ENCODE data around the gene FAM149A.

The FAM149A gene

DNA sequence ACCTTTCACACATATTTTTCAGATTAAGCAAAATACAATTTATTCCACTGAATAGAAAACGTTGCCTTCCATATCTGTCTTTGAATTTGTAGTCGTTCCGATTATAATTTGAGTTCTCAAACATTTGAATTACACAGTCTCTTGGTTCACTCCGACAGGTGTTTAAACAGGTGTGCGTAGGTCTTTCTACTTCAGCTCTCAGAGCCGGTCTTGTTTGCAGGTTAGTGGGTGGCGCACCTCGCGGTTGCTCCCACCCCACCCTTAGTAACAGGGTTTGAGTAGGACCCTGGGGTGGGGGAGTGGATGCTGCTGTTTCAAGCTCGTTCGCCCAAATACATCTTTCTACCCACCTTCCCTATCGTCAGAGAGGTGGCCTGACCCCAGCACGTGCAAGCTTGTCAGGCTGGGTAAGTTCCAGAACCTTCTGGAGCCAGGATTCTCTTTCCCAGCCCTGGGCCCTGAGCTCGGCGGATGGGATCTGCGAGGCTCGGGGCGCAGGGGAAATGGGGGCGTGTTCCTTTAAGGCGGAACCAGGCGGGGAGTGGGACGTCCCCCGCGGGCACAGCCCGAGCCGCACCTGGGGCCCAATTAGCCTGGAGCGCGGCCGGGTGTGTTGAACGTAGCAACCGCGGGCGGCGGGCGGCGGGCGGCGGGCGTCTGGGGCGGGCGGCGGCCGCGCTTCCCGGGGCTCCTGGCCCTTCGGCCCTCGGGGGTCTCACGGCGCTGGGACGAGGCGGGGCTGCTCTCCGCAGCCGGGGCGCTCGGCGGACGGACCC, at the start of gene FAM149A:
Gene FAM149A (plus strand): TSS at position 591 of the 776 bp plus-strand sequence.
- DNase-seq = peak; percentile 31

DNA sequence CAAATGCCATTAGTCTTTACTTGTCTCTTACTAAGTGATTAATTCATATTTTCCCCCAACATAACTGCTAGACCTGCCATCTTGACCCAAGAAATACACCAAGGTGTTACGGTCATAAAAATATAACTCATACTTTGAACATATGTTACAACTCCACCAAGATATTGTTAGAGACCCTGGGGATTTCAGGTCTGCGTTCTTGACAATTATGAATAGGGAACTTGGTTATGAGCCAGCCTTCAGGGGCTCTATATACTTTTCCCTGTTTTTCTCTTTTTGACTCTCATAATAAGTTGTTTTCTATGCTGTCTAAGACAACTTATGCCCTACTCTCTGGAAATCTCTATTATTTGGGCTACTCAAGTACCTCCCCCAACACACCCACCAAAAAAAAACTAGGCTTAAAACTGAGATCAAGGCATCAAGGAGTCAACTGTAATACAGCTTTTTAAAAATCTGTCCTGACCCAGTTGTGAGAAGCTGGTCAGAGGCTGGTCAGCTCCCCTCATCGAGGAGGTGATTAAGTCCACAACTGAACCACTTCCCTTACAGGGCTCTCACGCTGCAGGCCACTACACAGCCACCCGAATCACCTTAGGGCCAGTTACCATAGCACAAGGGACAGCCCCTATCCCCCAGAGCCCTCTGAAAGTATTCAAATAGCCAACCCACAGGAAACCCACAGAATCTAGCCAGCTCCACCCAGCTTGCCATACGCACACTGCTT, 46.1 kb upstream of the FAM149A start:
- DNase-seq = peak; percentile 8

DNA sequence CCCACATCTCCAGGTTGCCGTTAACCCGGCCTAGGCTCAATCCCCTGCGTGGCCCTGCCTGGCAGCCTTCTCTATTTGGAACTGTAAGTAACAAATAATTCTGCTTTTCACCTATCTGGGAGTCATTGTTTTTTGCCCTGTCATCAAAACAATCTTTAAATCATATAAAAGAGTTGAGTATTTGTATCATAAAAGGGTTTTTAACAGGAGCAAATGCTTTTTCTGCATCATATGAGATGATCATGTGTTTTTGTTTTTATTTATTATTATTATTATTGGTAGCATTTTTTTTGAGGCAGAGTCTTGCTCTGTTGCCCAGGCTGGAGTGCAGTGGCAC, 45.6 kb upstream of the FAM149A start:
- no peak for DNase-seq

DNA sequence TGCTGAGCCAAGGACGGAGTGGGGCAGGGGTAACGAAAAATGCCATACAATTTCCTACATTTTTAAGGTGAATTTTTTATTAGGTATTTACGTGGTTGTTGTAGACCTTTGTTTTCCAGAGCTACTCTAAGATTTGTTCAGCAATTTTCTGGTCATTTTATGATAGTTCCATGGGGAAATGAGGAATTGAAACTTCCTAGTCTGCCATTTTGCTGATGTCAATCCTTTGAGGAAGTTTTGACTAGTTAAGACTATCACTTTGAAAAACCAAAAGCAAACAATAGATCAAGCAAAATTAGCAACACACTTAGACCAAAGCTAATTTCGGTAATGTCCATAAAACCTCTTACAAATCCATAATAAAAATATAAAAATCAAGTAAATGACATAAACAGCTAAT, 42.6 kb upstream of the FAM149A start:
- no peak for DNase-seq

DNA sequence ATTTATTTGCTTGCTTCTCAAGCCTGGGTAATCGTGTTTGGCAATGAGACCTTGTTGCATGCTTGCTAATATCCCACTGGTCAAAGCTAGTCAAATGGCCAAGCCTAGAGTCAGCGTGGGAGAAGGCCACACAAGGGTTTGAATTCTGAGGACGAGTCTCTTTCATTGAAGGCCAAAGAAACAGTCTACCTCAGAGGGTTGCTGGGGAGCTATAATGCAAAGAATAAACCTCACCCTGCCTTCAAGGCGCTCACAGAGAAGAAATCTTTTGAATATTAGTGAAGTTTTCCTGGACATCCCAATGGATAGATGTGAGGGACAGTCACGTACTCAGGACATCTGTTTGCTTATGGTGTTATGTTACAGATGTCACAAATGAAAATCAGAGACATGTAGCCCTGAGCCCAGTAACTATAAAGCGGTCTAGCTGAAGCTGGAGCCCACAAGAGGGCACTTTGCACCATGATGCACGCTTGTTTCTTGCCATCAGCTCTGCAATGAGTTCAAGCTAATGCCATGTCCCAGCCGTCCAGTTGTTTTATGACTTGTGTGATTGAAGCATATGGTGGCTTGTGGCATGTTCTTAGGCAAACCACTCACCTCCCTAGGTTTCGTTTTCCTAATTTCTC, 36.6 kb upstream of the FAM149A start:
- peak; percentile 40 for DNase-seq

DNA sequence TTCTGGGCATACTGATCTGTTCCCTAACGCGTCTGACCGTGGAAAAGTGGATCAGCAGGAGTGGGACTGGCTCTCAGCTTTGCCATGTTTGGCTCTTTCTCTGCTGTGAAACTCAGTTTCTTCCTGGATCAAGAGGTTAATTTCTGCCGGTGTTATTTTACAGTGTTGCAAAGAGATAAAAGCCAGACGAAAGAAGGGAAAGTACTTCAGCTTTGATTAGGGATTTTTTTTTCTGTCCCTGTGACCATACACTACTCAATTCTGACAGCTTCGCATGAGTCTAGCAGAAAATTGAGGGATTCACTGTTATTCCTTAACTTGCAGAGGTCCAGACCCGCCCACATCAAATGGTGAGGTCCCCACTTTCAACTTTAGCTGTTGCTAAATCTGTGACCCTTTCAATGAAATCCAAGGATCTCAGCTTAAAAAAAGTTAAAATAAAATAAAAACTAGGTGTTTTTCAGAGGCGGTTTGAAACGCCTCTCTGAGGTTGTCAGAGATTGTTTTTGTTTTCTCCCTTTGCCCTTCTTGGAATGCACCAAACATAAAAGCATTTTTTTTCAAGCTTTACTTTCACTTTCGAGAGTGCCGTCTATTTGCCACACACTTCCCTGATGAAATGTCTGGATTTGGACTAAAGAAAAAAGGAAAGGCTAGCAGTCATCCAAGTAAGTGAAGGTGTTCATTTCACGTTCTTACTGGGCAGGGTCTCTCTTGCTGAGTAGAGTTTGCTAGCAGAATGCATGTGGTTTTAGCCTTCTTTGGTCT, 35.7 kb upstream of the FAM149A start, which contains the start of gene TLR3:
Gene TLR3 (plus strand): TSS at position 576 of the 768 bp plus-strand sequence. CDS start 7,464 bp downstream, outside the sequence.
- DNase-seq = no peak

DNA sequence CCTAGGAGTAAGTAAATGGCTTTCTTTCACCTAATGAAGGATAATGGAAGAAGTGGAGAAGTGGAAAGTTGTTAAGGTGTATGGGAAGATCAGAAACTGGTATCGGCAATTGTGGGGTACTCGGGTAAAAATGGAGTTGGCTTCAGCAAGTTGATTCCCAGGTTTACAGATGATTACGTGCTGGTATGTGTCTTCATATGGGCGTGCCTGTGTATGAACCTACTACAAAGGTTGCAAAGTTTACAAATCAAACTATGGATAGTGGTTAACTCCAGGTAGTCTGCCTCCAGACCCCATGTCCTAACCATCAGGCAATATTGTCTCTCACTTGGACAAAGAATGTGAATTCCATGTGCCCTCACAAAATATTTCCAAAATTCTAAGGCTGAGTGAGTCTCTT, 34.8 kb upstream of the FAM149A start:
- no peak for DNase-seq

DNA sequence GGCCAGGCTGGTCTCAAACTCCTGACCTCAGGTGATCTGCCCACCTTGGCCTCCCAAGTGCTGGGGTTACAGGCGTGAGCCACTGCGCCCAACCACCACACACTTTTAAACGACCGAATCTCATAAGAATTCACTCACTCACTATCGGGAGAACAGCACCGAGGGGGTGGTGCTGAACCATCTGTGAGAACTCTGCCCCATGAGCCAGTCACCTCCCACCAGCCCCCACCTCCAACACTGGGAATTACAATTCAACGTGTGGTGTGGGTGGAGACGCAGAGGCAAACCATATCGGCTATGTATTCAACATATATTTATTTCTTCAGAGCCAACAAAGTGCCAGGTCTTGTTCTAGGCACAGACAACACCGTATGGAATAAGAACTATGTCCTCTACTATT, 32.0 kb upstream of the FAM149A start:
- DNase-seq = no peak

DNA sequence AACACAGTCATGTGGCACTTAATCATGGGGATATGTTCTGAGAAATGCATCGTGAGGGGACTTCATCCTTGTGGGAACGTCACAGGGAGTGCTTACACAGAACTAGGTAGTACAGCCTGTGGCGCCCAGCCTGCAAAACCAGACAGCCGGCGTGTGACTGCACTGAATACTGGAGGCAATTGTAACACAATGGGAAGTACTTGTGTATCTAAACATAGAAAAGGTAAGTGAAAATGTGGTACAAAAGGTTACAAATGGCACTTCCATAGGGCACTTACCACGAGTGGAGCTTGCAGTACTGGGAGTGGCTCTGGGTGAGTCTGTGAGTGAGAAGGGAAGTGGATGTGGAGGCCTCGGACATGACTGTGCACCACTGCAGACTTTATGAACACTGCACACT, 30.3 kb upstream of the FAM149A start:
- DNase-seq = no peak

DNA sequence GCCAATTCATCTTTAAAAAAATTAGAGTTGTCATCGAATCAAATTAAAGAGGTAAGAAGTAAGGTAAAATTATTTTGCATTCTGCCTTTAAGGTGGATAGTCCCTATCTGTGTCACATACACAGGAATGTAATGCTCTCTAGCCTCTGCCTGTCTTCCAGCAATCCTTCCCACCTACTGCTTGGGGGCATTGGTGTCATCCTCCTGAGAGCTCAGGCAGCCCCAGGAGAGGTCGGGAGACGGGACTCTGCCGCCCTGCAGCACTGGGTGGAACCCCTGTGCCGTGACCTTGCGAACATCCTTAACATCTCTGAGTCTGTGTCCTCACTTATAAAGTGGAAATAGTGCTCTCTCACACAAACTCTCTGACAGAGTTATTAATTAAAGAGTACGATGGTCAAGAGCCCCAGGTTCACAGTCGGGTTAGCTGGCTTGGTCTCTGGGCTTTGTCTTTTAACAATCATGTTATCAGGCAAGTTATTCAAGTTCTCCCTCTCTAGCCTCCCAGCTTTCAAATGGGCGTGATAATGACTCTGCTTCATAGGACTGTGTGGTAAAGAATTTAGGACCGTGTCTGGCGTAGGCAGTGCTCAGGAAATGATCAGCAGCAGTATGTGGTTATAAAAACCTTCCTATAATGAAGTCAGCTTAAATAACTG, 25.4 kb upstream of the FAM149A start:
- no peak for DNase-seq

DNA sequence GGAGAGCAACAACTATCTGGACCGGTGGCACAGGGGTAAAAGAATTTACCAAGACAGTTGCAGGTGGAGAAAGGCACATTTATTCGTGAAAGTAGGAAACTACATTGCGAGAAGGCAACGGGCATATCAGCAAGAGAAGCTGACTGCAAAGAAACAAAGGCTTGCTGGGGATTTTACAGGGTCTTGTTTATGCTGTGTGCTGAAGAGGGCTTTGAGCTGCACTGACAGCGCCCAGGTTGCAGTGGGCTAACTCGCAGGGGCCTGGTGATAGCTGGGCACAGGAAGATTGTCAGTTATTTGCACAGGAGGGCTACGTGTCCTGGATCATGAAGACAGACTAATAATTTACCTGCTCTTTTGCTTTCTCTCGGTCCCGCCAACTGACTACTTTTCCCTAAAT, 24.8 kb upstream of the FAM149A start:
- no peak for DNase-seq

DNA sequence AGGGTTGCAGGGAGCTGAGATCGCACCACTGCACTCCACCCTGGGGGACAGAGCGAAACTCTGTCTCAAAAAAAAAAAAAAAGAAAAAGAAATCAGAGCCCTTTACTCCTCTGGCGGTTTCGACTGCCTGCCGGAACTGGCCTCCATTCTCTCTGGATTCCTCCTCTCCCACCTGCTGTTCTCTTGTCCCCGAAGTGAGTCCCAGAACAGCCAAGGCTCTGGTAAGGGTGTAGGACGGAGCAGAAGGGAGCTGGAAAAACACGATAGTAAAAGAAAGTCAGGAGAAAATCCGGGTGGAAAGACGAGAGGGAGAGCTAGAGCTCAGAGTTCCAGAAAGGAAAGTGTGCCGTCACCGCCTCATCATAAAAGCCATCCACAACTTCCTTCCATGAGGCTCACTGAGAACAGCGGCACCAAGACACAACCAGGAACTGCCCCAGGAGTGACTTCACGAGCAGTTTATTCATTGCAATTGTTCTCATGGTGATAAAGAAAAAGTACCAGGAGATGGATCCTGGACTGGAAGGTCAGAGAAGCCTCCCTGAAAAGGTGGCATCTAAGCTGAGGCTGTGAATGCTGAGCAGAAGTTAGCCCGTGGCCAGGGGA, 23.2 kb upstream of the FAM149A start:
- DNase-seq = no peak

DNA sequence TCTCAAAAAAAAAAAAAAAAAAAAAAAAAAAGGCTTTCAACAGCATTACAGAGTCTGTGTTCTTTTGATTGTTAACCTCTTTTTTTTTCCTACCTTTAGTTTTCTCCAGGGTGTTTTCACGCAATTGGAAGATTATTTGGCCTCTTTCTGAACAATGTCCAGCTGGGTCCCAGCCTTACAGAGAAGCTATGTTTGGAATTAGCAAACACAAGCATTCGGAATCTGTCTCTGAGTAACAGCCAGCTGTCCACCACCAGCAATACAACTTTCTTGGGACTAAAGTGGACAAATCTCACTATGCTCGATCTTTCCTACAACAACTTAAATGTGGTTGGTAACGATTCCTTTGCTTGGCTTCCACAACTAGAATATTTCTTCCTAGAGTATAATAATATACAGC, 22.3 kb upstream of the FAM149A start:
- DNase-seq = no peak

DNA sequence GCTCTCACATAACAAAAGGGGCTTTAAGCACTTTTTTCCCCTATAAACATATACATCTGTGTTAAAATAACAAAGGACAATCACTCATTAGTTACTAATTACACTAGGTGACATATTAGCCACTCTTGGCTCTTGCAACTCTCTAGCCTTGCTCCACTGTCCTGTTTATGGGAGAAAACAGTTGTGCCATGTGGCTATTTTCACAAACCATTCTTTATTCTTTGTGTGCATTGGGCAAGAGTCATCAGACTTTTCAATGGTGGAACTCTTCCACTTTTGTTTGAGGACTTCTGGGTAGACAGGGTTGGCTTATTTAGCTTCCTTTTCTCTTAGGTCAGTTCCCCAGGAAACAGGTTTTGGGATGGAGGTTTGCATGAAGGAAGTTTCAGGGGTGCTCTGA, 16.0 kb upstream of the FAM149A start:
- no peak for DNase-seq

DNA sequence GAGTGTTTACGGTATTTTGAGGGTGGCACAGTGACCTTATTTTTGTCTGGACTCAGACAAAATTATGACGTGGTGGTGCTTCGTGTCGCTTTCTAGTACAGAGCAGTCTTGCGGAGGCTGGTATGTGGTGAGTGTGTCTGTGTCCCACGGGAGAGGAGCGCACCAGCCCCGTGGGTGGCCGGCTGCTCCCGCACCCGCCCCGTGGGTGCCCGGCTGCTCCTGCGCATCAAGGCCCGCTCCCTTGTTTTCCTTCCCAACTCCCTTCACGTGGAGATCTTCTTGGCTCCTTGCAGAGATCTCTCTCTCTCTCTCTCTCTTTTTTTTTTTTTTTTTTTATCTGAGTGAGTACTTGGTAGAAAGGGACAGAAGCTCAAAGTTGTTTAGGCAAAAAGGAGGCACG, 12.2 kb upstream of the FAM149A start:
- DNase-seq = no peak

DNA sequence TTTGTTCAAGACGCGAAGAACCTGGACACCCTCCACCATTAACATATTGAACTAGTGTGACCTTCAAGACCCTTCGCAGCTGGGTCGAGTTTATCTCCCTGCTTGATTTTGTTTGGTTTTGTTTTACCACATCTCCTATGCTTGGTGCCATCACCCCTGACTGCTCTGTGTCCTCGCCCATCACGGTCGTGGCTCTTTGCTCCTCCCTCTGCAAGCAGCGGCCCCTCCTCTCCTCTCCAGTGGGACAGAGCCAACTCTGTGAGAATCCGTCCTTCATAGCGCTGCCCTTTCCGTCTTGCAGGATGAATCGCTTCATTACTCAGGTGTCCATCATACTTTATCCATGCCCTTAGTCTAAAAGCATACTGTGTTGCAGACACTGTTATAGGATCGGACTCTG, 9.1 kb upstream of the FAM149A start:
- DNase-seq = no peak

DNA sequence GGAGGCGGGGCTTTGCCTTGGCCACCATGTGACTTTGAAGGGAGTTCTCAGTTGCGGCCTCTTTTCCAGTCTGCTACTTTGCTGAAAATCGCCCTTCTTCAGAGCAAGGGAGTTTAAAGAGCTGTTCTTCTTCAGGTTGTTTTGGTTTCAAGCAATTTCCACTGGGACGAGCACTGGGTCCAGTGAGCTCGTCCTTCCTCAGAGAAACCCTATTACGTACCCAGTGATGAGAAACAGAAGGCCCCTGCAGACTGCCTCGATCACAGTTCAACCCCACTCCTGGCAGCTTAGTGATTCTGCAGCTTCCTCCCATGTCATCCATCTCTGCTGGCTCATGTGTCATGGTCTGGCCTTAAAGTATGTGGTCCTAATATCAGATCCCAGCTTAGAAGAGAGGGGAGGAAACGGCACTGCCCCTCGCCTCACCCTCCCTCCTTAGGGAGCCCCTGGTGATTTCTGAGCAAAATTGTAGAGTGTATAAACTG, 7.8 kb upstream of the FAM149A start:
- DNase-seq = no peak

DNA sequence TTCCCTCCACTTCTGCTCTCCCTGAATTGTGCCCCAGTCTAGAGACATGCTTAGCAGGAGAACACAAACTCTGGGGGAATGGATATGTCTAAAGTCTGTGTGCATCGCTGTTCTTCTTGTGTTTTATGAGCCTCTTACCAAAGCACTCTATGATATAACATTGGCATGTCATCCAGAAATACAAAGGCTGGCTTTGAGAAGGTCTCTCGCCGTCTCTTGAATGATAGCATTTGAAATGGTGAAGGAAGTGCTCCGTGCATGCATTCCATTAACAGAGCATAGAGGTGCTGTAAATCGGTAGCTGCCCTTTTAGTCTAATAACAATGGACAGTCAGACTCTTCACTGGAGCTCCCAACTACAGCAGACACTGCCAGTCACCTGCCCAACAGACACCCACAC, 7.1 kb upstream of the FAM149A start:
- DNase-seq = no peak

DNA sequence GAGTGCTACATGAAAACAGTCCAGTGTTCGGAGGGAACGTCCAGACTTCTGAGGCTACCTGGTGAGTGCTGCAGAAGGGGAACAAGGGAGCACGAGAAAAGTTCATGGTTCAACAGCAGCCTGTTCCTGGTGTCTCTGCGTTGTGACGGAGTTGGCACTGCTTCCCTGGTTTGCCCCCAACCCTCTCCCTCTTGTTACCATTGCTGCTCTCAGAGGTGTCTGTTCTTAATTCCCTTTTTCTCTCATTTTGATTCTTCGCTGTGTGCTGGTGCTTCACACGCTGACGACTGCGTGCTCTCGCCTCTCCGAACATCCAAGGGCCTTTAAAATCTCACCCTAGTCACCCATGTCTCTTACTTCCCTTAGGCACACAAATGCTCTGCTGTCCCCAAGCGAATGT, 1.6 kb upstream of the FAM149A start:
- no peak for DNase-seq

DNA sequence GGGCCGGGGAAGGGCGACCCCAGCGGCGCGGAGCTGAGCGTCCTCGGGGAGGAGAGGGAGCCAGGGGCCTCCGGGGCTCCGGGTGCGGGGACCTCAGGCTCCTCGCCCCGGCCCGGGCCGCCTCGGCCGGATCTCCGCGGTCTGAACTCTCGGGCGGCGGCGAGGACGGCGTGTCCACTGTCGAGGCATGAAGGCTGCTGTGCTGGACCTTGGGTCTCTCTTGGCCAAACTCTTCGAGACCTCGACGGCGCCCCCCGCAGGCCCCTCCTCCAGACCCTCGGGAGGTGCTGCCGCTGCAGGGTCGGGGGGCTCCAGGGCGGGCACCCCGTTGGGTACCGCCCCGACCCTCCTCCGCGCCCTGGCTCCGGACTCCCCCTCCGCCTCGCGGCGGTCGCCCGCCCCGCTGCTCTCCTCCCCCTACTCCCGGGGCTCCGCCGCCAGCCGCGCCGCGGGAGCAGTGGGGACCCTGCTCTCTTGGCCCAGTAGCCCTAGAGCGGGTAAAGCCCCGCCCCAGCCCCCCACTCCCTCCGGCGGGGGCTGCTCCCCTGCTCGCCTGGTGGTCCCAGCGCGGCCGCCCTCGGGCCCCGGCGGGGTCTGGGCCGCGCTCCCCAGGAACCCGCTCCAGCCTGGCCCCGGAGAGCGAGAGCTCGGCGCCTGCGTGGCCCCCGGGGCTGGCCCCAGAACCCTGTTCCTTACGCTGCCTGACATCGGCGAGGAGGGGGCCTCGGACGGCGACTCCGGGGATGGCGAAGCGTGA, 564 bp downstream of the FAM149A start:
- no peak for DNase-seq

DNA sequence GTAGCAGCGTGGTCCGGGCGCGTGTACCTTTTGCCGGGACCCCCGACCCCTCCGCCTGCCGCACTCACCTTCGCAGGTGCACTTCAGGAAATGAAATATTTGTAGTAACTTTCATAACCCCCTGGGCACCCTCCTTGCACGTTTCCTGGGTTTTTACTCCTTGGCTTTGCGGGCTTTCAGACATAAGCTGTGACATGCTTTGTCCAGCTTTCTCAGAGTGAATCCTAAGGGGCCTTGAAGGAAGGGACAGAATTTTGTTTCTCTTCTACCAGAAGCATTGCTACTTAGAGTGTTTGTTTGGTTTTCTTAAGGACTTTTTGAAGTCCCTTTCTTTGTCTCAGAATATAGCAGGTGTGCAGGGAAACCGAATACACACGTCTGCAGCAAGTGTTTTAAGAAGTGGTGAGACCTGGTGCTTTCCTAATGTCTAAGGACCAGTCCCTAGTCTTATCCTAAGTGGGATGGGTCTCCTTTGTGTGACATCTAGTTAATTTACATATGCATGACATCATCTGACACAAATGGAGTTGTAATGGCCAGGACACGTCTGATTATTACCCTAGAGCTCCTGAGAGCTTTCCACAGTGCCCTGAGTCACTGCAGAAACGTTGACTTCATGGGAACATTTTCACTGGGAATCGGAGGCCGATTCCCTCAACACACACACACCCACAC, 1.3 kb downstream of the FAM149A start:
- no peak for DNase-seq
